ENCODE results near the gene SLC24A5.

The SLC24A5 gene

DNA sequence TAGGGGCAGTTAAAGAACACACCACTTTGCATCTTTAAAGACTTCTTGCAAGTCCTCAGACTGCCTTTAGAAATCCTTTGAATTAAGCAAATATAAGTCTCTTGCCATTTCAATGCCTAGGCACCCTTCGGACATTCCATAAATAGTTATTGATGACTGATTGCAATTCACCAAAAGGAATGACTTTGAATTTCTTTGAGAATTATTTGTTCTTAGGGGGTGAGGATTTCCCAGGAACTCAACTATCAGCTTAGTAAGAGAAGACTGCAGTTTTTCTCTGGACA is 57.8 kb downstream of the SLC24A5 start:
- TF ChIP-seq, protein P1, sequence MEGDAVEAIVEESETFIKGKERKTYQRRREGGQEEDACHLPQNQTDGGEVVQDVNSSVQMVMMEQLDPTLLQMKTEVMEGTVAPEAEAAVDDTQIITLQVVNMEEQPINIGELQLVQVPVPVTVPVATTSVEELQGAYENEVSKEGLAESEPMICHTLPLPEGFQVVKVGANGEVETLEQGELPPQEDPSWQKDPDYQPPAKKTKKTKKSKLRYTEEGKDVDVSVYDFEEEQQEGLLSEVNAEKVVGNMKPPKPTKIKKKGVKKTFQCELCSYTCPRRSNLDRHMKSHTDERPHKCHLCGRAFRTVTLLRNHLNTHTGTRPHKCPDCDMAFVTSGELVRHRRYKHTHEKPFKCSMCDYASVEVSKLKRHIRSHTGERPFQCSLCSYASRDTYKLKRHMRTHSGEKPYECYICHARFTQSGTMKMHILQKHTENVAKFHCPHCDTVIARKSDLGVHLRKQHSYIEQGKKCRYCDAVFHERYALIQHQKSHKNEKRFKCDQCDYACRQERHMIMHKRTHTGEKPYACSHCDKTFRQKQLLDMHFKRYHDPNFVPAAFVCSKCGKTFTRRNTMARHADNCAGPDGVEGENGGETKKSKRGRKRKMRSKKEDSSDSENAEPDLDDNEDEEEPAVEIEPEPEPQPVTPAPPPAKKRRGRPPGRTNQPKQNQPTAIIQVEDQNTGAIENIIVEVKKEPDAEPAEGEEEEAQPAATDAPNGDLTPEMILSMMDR (IDR thresholded peaks at IDR 0.05; ENCODE audit: insufficient read depth, low read length, missing control alignments): no peak
- no peak for DNase-seq (ENCODE audit: low read depth, low spot score)
- POLR2A ChIA-PET: no interaction called here
- H3K4me3 ChIP-seq (ENCODE audit: low read depth, low read length): peak overlapping the region; percentile 61; the same call in 1 of the 2 replicates
- CTCF ChIA-PET: interaction anchor here (0.8 kb wide), 1 partner anchor 107 kb away, joined by 3 read pairs; no protein-coding TSS in a partner anchor

DNA sequence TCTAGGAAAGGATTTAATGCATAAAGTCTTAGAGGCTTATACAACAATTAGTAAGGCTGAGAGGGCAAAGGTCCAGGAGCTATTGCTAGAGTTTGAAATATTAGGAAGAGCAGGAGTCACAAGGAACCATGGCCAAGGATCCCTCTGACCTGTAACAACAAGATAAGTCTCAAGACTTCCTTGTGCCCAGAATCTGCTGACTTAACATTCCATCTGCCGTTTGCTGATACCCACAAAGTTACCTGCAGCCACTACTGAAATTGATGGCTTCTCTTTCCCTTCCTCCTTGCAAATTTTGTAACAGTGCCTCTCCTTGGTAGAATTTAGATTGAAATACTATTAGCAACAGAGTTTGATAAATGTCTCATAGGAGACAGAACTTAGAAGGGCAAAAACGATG is 62.0 kb downstream of the SLC24A5 start:
- no peak overlapping the region for H3K4me3 ChIP-seq (ENCODE audit: low read depth, low read length)
- DNase-seq (ENCODE audit: low read depth, low spot score): no peak
- TF ChIP-seq, protein P1 (IDR thresholded peaks at IDR 0.05; ENCODE audit: insufficient read depth, low read length, missing control alignments): no peak
- CTCF ChIA-PET: no interaction called here
- POLR2A ChIA-PET: no interaction called here

DNA sequence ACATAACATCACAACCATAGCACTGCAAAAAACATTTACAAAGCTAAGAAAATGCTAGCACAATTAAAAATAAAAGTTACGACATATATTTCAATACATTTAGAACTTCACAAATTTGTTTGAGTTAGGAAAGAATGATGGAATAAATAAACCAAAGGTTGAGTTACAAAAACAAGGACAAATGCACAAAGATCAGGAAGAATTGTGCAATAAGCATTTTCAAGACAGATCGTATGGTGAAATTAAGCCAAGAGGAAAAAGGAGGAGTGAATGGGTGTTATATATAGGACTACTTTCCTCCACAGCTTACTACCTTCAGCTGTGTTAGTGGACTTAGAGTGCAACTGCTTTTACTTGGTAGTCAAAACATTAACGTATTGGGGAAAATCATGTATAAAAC is 64.7 kb downstream of the SLC24A5 start:
- no peak overlapping the region for H3K4me3 ChIP-seq (ENCODE audit: low read depth, low read length)
- TF ChIP-seq, protein P1 (IDR thresholded peaks at IDR 0.05; ENCODE audit: insufficient read depth, low read length, missing control alignments): no peak
- CTCF ChIA-PET: no interaction called here
- POLR2A ChIA-PET: no interaction called here
- DNase-seq (ENCODE audit: low read depth, low spot score): no peak

DNA sequence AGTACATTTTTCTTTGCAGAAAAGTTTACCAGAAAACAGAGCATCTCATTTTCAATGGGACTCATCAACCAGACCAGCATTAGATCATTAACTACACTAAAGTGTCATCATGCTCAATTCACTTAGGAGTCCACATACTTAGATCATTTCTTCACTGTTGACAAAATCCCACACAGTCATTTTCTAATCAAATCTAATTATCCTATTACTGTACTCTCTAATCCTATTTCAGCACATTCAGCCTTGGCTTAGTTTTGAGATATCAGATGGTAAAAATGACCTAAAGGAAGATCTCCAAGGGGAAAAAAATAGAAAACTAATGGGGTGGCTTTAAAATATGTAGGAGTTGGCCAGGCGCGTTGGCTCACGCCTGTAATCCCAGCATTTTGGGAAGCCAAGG is 65.5 kb downstream of the SLC24A5 start:
- H3K4me3 ChIP-seq (ENCODE audit: low read depth, low read length): no peak overlapping the region
- TF ChIP-seq, protein P1 (IDR thresholded peaks at IDR 0.05; ENCODE audit: insufficient read depth, low read length, missing control alignments): no peak
- ChIA-PET POLR2A (no interaction called here), CTCF (no interaction called here)
- no peak for DNase-seq (ENCODE audit: low read depth, low spot score)

DNA sequence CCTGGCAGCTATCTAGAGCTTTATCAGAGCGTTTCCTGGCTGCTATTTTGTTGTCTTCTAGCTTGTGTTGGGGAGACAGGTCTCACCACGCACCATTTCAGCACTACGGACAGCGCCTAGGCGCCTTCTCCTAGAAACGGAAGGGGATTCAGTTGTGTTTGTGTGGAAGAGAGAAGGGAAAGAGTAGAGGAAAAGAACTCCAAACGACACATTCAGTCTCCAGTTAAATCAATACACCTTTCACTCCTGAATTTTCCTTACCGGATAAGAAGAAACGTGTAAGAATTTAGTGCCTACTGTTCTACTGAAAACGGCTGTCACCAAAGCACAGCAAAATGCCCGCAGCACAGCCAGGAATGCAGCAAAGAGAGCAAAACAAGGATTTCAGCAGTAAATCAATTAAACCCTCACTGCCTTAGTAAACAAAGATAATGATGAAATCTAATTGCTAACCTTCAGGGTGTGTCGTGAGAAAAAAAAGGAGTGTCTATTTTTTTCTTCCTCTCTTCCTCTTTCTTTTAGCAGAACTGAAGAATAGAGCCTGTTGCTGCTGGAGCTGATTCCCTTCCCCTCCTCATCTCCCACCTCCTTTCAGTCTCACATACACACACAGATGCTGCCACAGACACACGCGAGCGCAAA is 70.3 kb downstream of the SLC24A5 start:
- TF ChIP-seq, protein P1 (IDR thresholded peaks at IDR 0.05; ENCODE audit: insufficient read depth, low read length, missing control alignments): no peak
- no peak for DNase-seq (ENCODE audit: low read depth, low spot score)
- POLR2A ChIA-PET: no interaction called here
- no peak overlapping the region for H3K4me3 ChIP-seq (ENCODE audit: low read depth, low read length)
- CTCF ChIA-PET: no interaction called here

DNA sequence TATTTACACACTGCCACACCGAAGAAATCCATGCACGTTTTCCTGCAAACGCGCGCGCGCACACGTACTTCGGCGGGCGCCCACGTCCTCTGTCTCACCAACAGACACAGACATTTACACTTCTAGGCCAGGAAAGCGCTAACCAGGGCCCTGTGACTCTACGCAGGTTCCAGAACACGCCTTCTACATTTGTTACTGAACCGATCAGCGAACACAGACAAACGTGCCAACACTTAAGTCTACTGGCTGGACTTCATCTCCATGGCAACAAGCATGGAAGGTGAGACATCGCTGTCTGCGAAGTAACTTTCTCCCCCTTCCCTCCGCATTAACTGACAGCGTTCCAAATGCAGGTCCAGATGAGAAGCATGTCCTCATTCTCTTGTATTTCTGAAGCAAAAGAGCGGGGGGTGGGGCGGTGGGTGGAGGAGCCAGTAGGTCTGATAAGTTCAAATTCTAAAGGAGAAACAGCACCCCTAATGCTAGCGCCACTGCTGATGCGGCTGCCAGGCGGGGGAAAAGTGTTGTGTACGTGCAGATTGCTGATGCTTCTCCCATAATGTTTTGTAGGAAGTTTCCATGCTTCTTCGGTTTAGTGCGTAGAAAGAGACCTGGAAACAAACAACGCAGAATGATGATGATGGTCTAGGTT is 70.9 kb downstream of the SLC24A5 start, which contains the start of gene CTXN2:
Gene CTXN2 (plus strand): TSS at position 92 of the 652 bp plus-strand sequence. CDS start 9,636 bp downstream, outside the sequence.
- ChIA-PET POLR2A (no interaction called here), CTCF (no interaction called here)
- no peak for DNase-seq (ENCODE audit: low read depth, low spot score)
- TF ChIP-seq, protein P1 (IDR thresholded peaks at IDR 0.05; ENCODE audit: insufficient read depth, low read length, missing control alignments): no peak
- no peak within 1 kb of the TSS for H3K4me3 ChIP-seq (ENCODE audit: low read depth, low read length)

All from AG04449 (cell line).